ENCODE data around the gene PHF23.

PHF23 gene

DNA sequence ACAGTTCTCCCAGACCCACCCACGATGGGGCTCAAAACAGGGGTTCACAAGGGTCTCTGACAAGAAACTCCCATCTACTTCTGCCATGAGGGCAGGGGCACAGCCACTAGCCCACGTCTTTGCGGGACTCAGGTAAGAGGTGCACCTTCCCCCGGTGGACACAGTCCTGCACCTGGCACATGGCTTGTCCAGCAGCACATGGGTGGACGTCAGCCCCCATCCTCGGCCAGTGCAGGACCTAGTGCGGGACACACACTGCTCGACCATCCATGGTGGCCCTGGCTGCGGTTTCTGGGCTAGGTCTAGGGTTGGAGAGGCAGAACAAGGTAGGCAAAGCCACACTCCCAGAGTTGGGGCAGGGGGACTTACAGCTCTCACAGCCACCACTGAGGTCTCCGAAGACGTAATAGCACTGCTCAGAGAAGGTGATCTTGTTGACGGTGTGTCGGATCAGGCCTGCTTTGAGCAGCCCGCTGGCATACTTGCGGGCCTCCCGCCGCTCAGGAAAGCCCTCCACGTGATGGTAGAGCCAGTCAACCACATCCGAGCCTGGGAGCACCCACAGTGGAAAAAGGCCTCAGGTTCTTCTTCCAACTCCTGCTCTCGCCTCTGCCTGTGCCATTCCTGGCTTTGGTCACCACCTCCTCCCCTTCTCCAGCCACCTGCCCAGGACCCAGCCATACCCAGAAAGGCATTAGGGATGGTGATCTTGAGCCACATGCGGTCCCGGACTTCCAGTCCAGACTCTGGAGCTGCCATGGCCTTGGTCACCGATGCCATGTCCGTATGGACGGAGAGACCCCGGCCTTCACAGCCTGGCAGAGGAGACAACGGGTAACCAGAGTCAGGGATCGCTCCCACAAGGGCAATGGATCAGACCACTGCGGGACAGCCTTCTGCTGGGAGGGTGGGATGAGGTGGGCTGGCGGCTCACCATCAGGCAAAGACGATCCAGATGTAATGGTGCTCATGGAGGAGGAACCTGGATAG is 12.2 kb downstream of the PHF23 start:
- Histone ChIP-seq H3K9me3 (ENCODE audit: control insufficient read depth, low read length) (no peaks in the 10 kb centered on the region), H3K4me1 (ENCODE audit: control insufficient read depth, insufficient read depth, low read length) (peaks cover 4% of the 10 kb centered on the region), H3K27me3 (ENCODE audit: control insufficient read depth, insufficient read depth, low read length, poor library complexity, severe bottlenecking) (no peaks in the 10 kb centered on the region), H3K4me3 (ENCODE audit: insufficient read depth, low read depth, low read length) (no peak overlapping the region), H3K27ac (ENCODE audit: insufficient read depth, low read depth, low read length, poor library complexity, severe bottlenecking) (no peak overlapping the region), H3K36me3 (ENCODE audit: control insufficient read depth, insufficient read depth, low read length) (peaks cover 74% of the 10 kb centered on the region)
- 96 to 97% methylated on average over 31 of the region's 31 CpGs for WGBS, 2 experiments

DNA sequence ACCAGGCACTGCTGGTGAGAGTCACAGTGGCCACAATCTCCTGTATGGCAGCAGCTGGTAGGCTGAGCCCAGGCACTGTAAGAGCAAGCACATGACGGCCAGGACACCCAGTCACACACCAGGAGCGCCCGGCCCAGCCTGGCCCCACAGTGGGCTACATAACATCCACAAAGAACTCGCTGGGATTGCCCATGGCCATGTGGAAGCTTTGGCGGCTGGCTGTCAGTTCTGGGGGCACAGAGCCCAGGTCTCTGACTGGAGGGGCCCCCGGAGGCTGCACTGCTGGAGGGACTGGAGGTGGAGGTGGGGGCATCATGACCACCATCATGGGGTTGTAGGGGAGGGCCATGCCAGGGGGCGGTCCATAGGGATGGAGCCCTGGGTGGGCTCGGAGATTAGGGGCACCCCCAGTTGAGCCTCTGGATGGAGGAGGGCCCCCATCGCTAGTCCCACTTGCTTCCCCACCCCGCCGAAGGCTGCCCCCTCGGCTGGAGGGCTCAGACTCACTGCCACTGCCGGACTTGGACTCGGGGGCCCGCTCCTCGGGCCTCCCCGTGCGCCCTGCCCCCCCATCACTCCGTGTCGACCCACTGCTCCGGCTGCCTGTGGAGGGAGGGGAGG is 13.4 kb downstream of the PHF23 start:
- 90 to 92% methylated on average over 21 of the region's 21 CpGs for WGBS, 2 experiments
- Histone ChIP-seq H3K36me3 (ENCODE audit: control insufficient read depth, insufficient read depth, low read length) (peaks cover 74% of the 10 kb centered on the region), H3K4me1 (ENCODE audit: control insufficient read depth, insufficient read depth, low read length) (no peaks in the 10 kb centered on the region), H3K27ac (ENCODE audit: insufficient read depth, low read depth, low read length, poor library complexity, severe bottlenecking) (peak overlapping the region; percentile 8), H3K9me3 (ENCODE audit: control insufficient read depth, low read length) (no peaks in the 10 kb centered on the region), H3K4me3 (ENCODE audit: insufficient read depth, low read depth, low read length) (no peak overlapping the region), H3K27me3 (ENCODE audit: control insufficient read depth, insufficient read depth, low read length, poor library complexity, severe bottlenecking) (no peaks in the 10 kb centered on the region)

DNA sequence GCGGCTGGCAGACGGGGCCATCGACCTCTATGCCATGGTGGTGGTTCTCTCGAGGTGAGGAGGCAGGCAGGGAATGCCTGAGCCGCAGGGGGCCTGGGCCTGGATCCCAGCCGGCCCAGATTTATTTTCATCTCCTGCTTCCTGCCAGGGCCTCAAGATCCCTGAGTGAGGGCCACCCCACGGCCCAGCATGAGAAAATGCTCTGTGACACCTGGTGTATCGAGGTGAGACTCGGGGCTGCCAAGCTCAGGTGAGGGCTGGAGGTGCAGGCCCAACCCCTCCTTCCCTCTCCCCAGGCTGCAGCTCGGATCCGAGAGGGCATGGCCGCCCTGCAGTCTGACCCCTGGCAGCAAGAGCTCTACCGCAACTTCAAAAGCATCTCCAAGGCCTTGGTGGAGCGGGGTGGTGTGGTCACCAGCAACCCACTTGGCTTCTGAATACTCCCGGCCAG is 14.6 kb downstream of the PHF23 start:
- Histone ChIP-seq H3K4me1 (ENCODE audit: control insufficient read depth, insufficient read depth, low read length) (no peaks in the 10 kb centered on the region), H3K27me3 (ENCODE audit: control insufficient read depth, insufficient read depth, low read length, poor library complexity, severe bottlenecking) (no peaks in the 10 kb centered on the region), H3K27ac (ENCODE audit: insufficient read depth, low read depth, low read length, poor library complexity, severe bottlenecking) (no peak overlapping the region), H3K4me3 (ENCODE audit: insufficient read depth, low read depth, low read length) (no peak overlapping the region), H3K9me3 (ENCODE audit: control insufficient read depth, low read length) (no peaks in the 10 kb centered on the region), H3K36me3 (ENCODE audit: control insufficient read depth, insufficient read depth, low read length) (peaks cover 66% of the 10 kb centered on the region)
- 83% methylated on average over 15 of the region's 15 CpGs for WGBS, 2 experiments

DNA sequence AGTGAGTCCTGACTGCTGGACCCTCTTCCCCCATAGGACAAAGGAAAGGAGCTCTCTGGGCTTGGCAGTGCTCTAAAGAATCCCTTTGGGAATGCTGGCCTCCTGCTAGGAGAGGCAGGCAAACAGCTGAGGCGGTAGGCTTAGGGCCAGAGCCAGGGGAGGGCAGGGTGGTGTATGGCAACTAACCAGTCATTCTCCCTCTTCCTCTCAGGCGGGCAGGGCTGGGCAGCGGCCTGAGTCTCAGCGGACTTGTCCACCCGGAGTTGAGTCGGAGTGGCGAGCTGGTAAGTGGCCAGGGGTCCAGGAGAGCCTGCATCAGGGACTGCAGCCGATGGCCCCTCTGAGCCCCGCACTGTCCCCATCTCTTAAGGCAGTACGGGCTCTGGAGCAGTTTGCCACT is 15.1 kb downstream of the PHF23 start:
- H3K4me3 ChIP-seq (ENCODE audit: insufficient read depth, low read depth, low read length) = no peak overlapping the region
- H3K4me1 ChIP-seq (ENCODE audit: control insufficient read depth, insufficient read depth, low read length) = peaks cover 4% of the 10 kb centered on the region
- no peaks in the 10 kb centered on the region for H3K27me3 ChIP-seq (ENCODE audit: control insufficient read depth, insufficient read depth, low read length, poor library complexity, severe bottlenecking)
- H3K9me3 ChIP-seq (ENCODE audit: control insufficient read depth, low read length) = no peaks in the 10 kb centered on the region
- peaks cover 61% of the 10 kb centered on the region for H3K36me3 ChIP-seq (ENCODE audit: control insufficient read depth, insufficient read depth, low read length)
- WGBS, 2 experiments = 88 to 92% methylated on average over 10 of the region's 10 CpGs
- H3K27ac ChIP-seq (ENCODE audit: insufficient read depth, low read depth, low read length, poor library complexity, severe bottlenecking) = no peak overlapping the region

DNA sequence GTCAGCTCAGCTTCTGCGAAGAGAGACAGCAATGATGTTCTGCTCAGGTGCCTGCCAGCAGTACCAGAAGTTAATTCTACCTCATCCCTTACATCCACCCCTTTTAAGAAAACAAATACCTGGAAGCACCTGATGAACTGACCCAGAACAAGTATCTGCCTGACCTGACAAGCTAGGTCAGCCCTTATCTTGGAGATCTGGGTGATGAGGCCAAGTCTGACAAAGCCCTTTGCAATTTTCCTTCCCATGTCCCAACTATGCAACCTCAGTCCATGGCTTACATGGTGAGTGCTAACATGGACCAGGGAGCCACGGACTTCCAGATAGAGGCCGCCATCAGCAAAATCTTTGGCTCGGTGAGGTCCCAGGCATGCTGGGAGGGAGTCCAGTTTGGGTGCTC is 15.9 kb downstream of the PHF23 start:
- no peaks in the 10 kb centered on the region for H3K27me3 ChIP-seq (ENCODE audit: control insufficient read depth, insufficient read depth, low read length, poor library complexity, severe bottlenecking)
- no peak overlapping the region for H3K4me3 ChIP-seq (ENCODE audit: insufficient read depth, low read depth, low read length)
- no peak overlapping the region for H3K27ac ChIP-seq (ENCODE audit: insufficient read depth, low read depth, low read length, poor library complexity, severe bottlenecking)
- WGBS, 2 experiments = 95 to 98% methylated on average over 4 of the region's 4 CpGs
- peaks cover 12% of the 10 kb centered on the region for H3K4me1 ChIP-seq (ENCODE audit: control insufficient read depth, insufficient read depth, low read length)
- no peaks in the 10 kb centered on the region for H3K9me3 ChIP-seq (ENCODE audit: control insufficient read depth, low read length)
- peaks cover 53% of the 10 kb centered on the region for H3K36me3 ChIP-seq (ENCODE audit: control insufficient read depth, insufficient read depth, low read length)

DNA sequence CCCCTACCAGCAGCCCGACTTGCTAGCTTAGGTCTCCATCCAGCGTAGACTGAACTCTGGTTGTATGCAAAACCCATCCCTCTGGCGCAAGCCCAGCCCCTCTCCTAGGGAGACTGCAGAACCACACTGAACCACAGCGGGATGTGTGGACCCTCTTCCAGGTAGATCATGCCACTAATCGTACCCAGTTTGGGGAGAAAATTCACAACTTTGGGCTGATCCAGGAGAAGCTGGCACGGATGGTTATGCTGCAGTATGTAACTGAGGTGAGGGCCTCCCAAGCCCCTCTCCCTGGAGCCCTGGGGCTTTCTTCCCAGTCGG is 16.3 kb downstream of the PHF23 start:
- 90 to 94% methylated on average over 7 of the region's 7 CpGs for WGBS, 2 experiments
- Histone ChIP-seq H3K27me3 (ENCODE audit: control insufficient read depth, insufficient read depth, low read length, poor library complexity, severe bottlenecking) (no peaks in the 10 kb centered on the region), H3K4me1 (ENCODE audit: control insufficient read depth, insufficient read depth, low read length) (peaks cover 16% of the 10 kb centered on the region), H3K27ac (ENCODE audit: insufficient read depth, low read depth, low read length, poor library complexity, severe bottlenecking) (no peak overlapping the region), H3K9me3 (ENCODE audit: control insufficient read depth, low read length) (no peaks in the 10 kb centered on the region), H3K36me3 (ENCODE audit: control insufficient read depth, insufficient read depth, low read length) (peaks cover 49% of the 10 kb centered on the region), H3K4me3 (ENCODE audit: insufficient read depth, low read depth, low read length) (no peak overlapping the region)

DNA sequence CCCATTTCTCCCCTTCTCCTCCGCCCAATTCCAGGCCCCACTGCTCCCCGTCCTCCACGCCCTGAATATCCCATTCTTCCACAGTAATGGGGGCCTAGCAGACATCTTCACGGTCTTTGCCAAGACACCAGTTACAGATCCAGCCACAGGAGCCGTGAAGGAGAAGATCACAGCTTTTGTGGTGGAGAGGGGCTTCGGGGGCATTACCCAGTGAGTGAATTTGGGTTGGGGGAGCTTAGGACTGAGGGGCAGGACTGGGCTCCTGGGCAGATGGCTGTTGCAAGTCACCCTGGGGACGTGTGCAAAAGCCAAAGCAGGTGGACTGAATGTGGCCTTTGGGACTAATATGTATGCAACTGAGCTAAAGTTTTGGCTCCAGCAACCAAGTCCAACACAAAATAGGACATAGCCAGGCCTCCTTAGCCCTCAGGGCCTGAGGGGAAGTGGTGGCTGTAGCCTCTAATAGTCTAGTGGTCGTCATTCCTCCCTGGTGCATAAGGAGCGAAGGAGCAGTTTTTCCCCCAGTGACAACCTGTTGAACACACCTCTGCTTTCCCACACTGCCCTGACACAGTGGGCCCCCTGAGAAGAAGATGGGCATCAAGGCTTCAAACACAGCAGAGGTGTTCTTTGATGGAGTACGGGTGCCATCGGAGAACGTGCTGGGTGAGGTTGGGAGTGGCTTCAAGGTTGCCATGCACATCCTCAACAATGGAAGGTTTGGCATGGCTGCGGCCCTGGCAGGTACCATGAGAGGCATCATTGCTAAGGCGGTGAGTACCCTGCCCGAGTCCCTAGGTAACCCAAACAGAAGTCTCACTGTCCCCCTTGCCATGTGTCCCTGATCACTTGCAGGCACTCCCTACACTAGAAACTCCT is 16.9 kb downstream of the PHF23 start:
- no peaks in the 10 kb centered on the region for H3K9me3 ChIP-seq (ENCODE audit: control insufficient read depth, low read length)
- no peak overlapping the region for H3K4me3 ChIP-seq (ENCODE audit: insufficient read depth, low read depth, low read length)
- WGBS, 2 experiments = 93 to 95% methylated on average over 15 of the region's 15 CpGs
- peaks cover 20% of the 10 kb centered on the region for H3K4me1 ChIP-seq (ENCODE audit: control insufficient read depth, insufficient read depth, low read length)
- peaks cover 45% of the 10 kb centered on the region for H3K36me3 ChIP-seq (ENCODE audit: control insufficient read depth, insufficient read depth, low read length)
- no peak overlapping the region for H3K27ac ChIP-seq (ENCODE audit: insufficient read depth, low read depth, low read length, poor library complexity, severe bottlenecking)
- H3K27me3 ChIP-seq (ENCODE audit: control insufficient read depth, insufficient read depth, low read length, poor library complexity, severe bottlenecking) = no peaks in the 10 kb centered on the region

DNA sequence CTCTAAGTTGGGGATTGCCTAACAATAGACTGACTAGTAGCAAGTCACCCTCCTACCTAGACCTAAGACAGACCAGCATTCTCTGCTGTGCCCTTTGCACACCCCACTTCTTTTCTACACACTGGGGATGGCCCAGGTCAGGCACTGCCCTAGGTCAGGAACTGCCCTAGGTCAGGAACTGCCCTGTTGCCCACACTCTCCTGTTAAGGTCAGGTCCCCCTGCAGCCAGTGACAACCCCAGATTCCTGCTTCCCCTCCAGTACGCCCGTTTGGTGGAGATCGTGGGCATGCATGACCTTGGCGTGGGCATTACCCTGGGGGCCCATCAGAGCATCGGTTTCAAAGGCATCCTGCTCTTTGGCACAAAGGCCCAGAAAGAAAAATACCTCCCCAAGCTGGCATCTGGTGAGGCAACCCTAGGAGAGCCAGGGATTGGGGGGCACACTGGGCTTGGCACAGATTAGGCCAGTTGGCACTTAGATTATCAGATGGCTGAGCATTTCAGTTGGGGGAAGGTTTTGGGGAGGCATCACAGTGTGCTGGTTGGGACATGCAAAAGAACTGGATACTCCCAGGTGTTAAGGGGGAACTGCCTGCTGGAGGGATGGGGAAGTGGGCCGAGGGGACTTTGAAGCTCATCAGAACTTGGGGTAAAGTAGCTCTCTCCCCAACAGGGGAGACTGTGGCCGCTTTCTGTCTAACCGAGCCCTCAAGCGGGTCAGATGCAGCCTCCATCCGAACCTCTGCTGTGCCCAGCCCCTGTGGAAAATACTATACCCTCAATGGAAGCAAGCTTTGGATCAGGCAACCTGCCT is 17.8 kb downstream of the PHF23 start:
- 95 to 96% methylated on average over 10 of the region's 10 CpGs for WGBS, 2 experiments
- H3K4me3 ChIP-seq (ENCODE audit: insufficient read depth, low read depth, low read length) = no peak overlapping the region
- H3K36me3 ChIP-seq (ENCODE audit: control insufficient read depth, insufficient read depth, low read length) = peaks cover 39% of the 10 kb centered on the region
- no peak overlapping the region for H3K27ac ChIP-seq (ENCODE audit: insufficient read depth, low read depth, low read length, poor library complexity, severe bottlenecking)
- H3K27me3 ChIP-seq (ENCODE audit: control insufficient read depth, insufficient read depth, low read length, poor library complexity, severe bottlenecking) = no peaks in the 10 kb centered on the region
- H3K4me1 ChIP-seq (ENCODE audit: control insufficient read depth, insufficient read depth, low read length) = peaks cover 23% of the 10 kb centered on the region
- no peaks in the 10 kb centered on the region for H3K9me3 ChIP-seq (ENCODE audit: control insufficient read depth, low read length)

DNA sequence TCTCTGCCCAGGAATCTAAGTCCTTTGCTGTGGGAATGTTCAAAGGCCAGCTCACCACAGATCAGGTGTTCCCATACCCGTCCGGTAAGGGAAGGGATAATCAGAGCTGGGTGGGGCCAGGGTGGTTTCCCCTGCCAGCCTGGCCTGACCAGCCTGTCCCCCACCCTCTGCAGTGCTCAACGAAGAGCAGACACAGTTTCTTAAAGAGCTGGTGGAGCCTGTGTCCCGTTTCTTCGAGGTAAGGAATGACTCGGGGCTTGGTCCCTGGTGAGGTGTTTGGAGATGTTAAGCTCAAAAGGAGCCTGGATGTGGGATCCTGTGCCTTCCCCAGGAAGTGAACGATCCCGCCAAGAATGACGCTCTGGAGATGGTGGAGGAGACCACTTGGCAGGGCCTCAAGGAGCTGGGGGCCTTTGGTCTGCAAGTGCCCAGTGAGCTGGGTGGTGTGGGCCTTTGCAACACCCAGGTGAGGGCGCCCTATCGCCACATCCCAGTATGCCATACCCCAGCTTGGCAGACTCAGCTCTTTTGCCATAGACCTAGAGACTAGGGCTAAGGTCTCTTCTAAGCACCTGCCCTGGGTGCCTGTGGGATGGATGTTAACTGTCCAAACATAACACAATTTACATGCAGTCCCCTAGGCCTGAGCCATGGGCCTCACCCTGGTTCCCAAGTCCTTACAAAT is 18.5 kb downstream of the PHF23 start:
- Histone ChIP-seq H3K4me1 (ENCODE audit: control insufficient read depth, insufficient read depth, low read length) (peaks cover 30% of the 10 kb centered on the region), H3K27me3 (ENCODE audit: control insufficient read depth, insufficient read depth, low read length, poor library complexity, severe bottlenecking) (no peaks in the 10 kb centered on the region), H3K9me3 (ENCODE audit: control insufficient read depth, low read length) (no peaks in the 10 kb centered on the region), H3K4me3 (ENCODE audit: insufficient read depth, low read depth, low read length) (peak overlapping the region; percentile 87), H3K27ac (ENCODE audit: insufficient read depth, low read depth, low read length, poor library complexity, severe bottlenecking) (peak overlapping the region; percentile 65), H3K36me3 (ENCODE audit: control insufficient read depth, insufficient read depth, low read length) (peaks cover 31% of the 10 kb centered on the region)
- WGBS, 2 experiments = 52 to 57% methylated on average over 11 of the region's 11 CpGs
